Liver (tissue), 9 donors: Measurements from ENCODE around the gene CNKSR3. TPM values are rescaled to one million over a fixed set of nuclear protein-coding genes. Genes with fewer than 3 reads are reported as not detected.

ENCODE experiments used
- DNase-seq: peaks from one replicate; pipeline ENCODE4 v3.0.0-alpha.2; 2017; ENCODE audit warnings: low spot score
- H3K27ac ChIP-seq, 2 donors: one replicate each; pipeline ENCODE4 v1.7.0; 2013; ENCODE audit warnings: inconsistent platforms in 2 of 2, low read length in 2 of 2, control low read depth in 1 of 2, low read depth in 1 of 2, mild to moderate bottlenecking in 1 of 2
- H3K27me3 ChIP-seq, 4 donors: one replicate each; pipeline versions ENCODE4 v1.6.1 to v1.7.0; 2013; ENCODE audit warnings: low read length in 3 of 4, inconsistent platforms in 1 of 4, mild to moderate bottlenecking in 1 of 4, moderate library complexity in 1 of 4; ENCODE audit not compliant: control insufficient read depth in 4 of 4, insufficient read depth in 4 of 4
- H3K36me3 ChIP-seq, 4 donors: one replicate each; pipeline versions ENCODE4 v1.6.1 to v1.7.0; 2013; ENCODE audit warnings: low read length in 3 of 4, mild to moderate bottlenecking in 3 of 4, low read depth in 1 of 4, moderate library complexity in 1 of 4; ENCODE audit not compliant: control insufficient read depth in 4 of 4, insufficient read depth in 3 of 4
- H3K4me1 ChIP-seq, 4 donors: one replicate each; pipeline versions ENCODE4 v1.6.1 to v1.7.0; 2013; ENCODE audit warnings: low read length in 3 of 4, mild to moderate bottlenecking in 3 of 4, moderate library complexity in 1 of 4; ENCODE audit not compliant: control insufficient read depth in 4 of 4, insufficient read depth in 4 of 4
- H3K4me3 ChIP-seq, 3 donors: one replicate each; pipeline versions ENCODE4 v1.6.1 to v1.7.0; 2013; ENCODE audit warnings: low read length in 3 of 3, control low read depth in 1 of 3, low read depth in 1 of 3, mild to moderate bottlenecking in 1 of 3
- H3K9ac ChIP-seq, 2 donors: one replicate each; pipeline ENCODE4 v1.7.0; 2013; ENCODE audit warnings: low read length in 2 of 2, mild to moderate bottlenecking in 2 of 2, moderate library complexity in 2 of 2, control low read depth in 1 of 2, low read depth in 1 of 2
- H3K9me3 ChIP-seq, 4 donors: one replicate each; pipeline versions ENCODE4 v1.6.1 to v1.7.0; 2013; ENCODE audit warnings: low read length in 3 of 4; ENCODE audit not compliant: control insufficient read depth in 4 of 4
- EGR1 ChIP-seq, 2 donors: IDR thresholded peaks; 2 replicates each; pipeline ENCODE4 v1.6.1; 2016 to 2018; ENCODE audit warnings: antibody characterized with exemption in 2 of 2, low read depth in 2 of 2
- FOXA1 ChIP-seq: IDR thresholded peaks from 2 replicates; pipeline ENCODE4 v1.6.1; 2016; ENCODE audit warnings: antibody characterized with exemption
- FOXA2 ChIP-seq: IDR thresholded peaks from 2 replicates; pipeline ENCODE4 v1.6.1; 2016; ENCODE audit warnings: antibody characterized with exemption
- GABPA ChIP-seq, 2 donors: IDR thresholded peaks in 1 of 2; conservative IDR thresholded peaks in 1 of 2; 2 replicates each; pipeline ENCODE4 v1.6.1; 2016; ENCODE audit warnings: antibody characterized with exemption in 2 of 2, mild to moderate bottlenecking in 1 of 2, moderate library complexity in 1 of 2
- HNF4A ChIP-seq, 2 donors: conservative IDR thresholded peaks; 2 replicates each; pipeline ENCODE4 v1.6.1; 2016; ENCODE audit warnings: antibody characterized with exemption in 2 of 2, mild to moderate bottlenecking in 2 of 2
- HNF4G ChIP-seq: IDR thresholded peaks from 2 replicates; pipeline ENCODE4 v1.6.1; 2016; ENCODE audit warnings: antibody characterized with exemption
- JUND ChIP-seq, 2 donors: IDR thresholded peaks; 2 replicates each; pipeline ENCODE4 v1.6.1; 2016; ENCODE audit warnings: antibody characterized with exemption in 2 of 2
- NR2F2 ChIP-seq: IDR thresholded peaks from 2 replicates; pipeline ENCODE4 v1.6.1; 2016; ENCODE audit warnings: antibody characterized with exemption
- RAD21 ChIP-seq, 2 donors: IDR thresholded peaks; 2 replicates each; pipeline ENCODE4 v1.6.1; 2016; ENCODE audit warnings: antibody characterized with exemption in 2 of 2, mild to moderate bottlenecking in 2 of 2
- RXRA ChIP-seq, 2 donors: IDR thresholded peaks; 2 replicates each; pipeline ENCODE4 v1.6.1; 2017 to 2018; ENCODE audit warnings: antibody characterized with exemption in 2 of 2, mild to moderate bottlenecking in 1 of 2
- SP1 ChIP-seq: IDR thresholded peaks from 2 replicates; pipeline ENCODE4 v1.6.1; 2018; ENCODE audit warnings: antibody characterized with exemption, mild to moderate bottlenecking
- TAF1 ChIP-seq: conservative IDR thresholded peaks from 2 replicates; pipeline ENCODE4 v1.6.1; 2016; ENCODE audit warnings: antibody characterized with exemption, mild to moderate bottlenecking
- YY1 ChIP-seq: IDR thresholded peaks from 2 replicates; pipeline ENCODE4 v1.6.1; 2016; ENCODE audit warnings: antibody characterized with exemption, mild to moderate bottlenecking
- WGBS: extraction: QIAGEN DNeasy Blood & Tissue Kit; methylation state at CpG from one replicate; pipeline ENCODE4 v1.1.7; 2013; 5-methylcytosine and 5-hydroxymethylcytosine counted together
- polyA plus RNA-seq, 2 donors: library from polyadenylated mRNA; stranded (reverse) in 1 of 2; unstranded in 1 of 2; fragments of 200-250 nt in 1 of 2; fragments of >200 nt in 1 of 2; fragmentation: Nextera tagmentation in 1 of 2; extraction: Ambion mirVana in 1 of 2; gene quantifications; one replicate each; pipeline versions ENCODE4 v1.2.1 to v1.2.3, GENCODE V29; 2013 to 2015
- total RNA-seq, 2 donors: library from RNA; depleted of rRNA; stranded (reverse); fragments of >200 nt; gene quantifications; one replicate each; pipeline ENCODE4 v1.2.3, GENCODE V29; 2014
- TF ChIP-seq, protein P1 (sequence below): IDR thresholded peaks from 2 replicates; pipeline ENCODE4 v1.6.1; 2016; ENCODE audit warnings: antibody characterized with exemption
- TF ChIP-seq, protein P2 (sequence below): IDR thresholded peaks from 2 replicates; pipeline ENCODE4 v1.6.1; 2016; ENCODE audit warnings: antibody characterized with exemption
- TF ChIP-seq, protein P3 (sequence below): IDR thresholded peaks from 2 replicates; pipeline ENCODE4 v1.6.1; 2016; ENCODE audit warnings: antibody characterized with exemption
- TF ChIP-seq, protein P4 (sequence below): fragments of 150-350 bp; IDR thresholded peaks from 2 replicates; pipeline ENCODE4 v1.5.1; 2017; ENCODE audit warnings: improper control_type of control experiment, low read depth, low read length; ENCODE audit not compliant: missing input control
- TF ChIP-seq, protein P5 (sequence below): IDR thresholded peaks from 2 replicates; pipeline ENCODE4 v1.6.1; 2016; ENCODE audit warnings: antibody characterized with exemption, mild to moderate bottlenecking
- donor health status: healthy.
- donor health status: healthy.
- donor health status: healthy.
- donor health status: healthy.
- donor health status: healthy.

CNKSR3 gene
- total and polyA plus RNA-seq, 4 donors = 6.4 to 22.7 (median 15.0) TPM

DNA sequence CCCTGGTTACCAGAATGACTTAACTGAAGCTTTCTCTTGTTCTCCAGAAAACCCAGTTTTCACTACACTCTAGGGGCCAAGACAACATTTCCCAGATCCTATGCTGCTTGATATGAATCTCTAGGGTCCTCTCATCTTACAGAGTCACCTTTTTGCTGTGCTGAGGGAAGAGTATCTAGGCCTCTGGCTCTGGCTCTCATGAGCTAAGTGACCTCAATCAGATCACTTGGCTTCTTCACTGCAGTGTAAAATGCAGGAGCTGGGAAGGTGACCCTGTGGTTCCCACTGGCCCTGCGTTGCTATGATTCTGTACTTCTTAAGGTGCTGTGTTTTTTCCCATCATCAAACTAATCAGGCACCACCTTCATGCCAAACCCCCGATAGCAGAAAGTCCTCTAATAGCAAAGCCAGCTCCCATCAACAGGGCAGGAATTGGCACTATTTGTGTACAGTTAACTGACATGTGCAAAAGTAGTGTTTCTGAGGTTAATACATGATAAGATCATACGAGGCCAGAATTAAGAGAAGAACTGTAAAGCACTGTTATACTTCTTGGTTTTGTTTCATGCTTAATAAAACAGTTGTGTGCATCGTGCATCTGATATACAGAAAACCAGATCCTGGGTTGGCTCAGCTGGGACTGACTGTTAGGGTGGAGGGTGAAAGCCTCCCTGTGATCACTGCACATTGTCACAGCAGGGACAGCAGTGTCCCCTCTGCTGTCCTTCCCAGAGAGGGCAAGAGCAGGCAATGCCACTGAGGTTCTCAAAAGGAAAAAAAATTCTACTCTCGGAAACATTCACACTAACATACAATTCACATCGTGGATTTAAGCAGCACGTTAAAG is 46.7 kb downstream of the CNKSR3 start:
- WGBS = 78% methylated on average over 7 of the region's 7 CpGs
- TF ChIP-seq, protein P1, sequence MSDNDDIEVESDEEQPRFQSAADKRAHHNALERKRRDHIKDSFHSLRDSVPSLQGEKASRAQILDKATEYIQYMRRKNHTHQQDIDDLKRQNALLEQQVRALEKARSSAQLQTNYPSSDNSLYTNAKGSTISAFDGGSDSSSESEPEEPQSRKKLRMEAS = no peak
- TF ChIP-seq RXRA (IDR thresholded peaks at IDR 0.05) (no peak), NR2F2 (no peak), EGR1 (IDR thresholded peaks at IDR 0.05; ENCODE audit: low read depth in 2 of 2) (no peak), TAF1 (no peak), YY1 (no peak), HNF4G (no peak), GABPA (IDR thresholded peaks at IDR 0.05 in 1 of 2, conservative IDR thresholded peaks at IDR 0.05 in 1 of 2) (no peak), HNF4A (conservative IDR thresholded peaks at IDR 0.05) (no peak), FOXA2 (no peak), SP1 (no peak), JUND (IDR thresholded peaks at IDR 0.05) (no peak), RAD21 (IDR thresholded peaks at IDR 0.05) (no peak), FOXA1 (no peak)
- TF ChIP-seq, protein P2, sequence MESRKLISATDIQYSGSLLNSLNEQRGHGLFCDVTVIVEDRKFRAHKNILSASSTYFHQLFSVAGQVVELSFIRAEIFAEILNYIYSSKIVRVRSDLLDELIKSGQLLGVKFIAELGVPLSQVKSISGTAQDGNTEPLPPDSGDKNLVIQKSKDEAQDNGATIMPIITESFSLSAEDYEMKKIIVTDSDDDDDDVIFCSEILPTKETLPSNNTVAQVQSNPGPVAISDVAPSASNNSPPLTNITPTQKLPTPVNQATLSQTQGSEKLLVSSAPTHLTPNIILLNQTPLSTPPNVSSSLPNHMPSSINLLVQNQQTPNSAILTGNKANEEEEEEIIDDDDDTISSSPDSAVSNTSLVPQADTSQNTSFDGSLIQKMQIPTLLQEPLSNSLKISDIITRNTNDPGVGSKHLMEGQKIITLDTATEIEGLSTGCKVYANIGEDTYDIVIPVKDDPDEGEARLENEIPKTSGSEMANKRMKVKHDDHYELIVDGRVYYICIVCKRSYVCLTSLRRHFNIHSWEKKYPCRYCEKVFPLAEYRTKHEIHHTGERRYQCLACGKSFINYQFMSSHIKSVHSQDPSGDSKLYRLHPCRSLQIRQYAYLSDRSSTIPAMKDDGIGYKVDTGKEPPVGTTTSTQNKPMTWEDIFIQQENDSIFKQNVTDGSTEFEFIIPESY = no peak
- TF ChIP-seq, protein P3, sequence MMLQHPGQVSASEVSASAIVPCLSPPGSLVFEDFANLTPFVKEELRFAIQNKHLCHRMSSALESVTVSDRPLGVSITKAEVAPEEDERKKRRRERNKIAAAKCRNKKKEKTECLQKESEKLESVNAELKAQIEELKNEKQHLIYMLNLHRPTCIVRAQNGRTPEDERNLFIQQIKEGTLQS = no peak
- TF ChIP-seq, protein P4, sequence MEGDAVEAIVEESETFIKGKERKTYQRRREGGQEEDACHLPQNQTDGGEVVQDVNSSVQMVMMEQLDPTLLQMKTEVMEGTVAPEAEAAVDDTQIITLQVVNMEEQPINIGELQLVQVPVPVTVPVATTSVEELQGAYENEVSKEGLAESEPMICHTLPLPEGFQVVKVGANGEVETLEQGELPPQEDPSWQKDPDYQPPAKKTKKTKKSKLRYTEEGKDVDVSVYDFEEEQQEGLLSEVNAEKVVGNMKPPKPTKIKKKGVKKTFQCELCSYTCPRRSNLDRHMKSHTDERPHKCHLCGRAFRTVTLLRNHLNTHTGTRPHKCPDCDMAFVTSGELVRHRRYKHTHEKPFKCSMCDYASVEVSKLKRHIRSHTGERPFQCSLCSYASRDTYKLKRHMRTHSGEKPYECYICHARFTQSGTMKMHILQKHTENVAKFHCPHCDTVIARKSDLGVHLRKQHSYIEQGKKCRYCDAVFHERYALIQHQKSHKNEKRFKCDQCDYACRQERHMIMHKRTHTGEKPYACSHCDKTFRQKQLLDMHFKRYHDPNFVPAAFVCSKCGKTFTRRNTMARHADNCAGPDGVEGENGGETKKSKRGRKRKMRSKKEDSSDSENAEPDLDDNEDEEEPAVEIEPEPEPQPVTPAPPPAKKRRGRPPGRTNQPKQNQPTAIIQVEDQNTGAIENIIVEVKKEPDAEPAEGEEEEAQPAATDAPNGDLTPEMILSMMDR = no peak
- TF ChIP-seq, protein P5, sequence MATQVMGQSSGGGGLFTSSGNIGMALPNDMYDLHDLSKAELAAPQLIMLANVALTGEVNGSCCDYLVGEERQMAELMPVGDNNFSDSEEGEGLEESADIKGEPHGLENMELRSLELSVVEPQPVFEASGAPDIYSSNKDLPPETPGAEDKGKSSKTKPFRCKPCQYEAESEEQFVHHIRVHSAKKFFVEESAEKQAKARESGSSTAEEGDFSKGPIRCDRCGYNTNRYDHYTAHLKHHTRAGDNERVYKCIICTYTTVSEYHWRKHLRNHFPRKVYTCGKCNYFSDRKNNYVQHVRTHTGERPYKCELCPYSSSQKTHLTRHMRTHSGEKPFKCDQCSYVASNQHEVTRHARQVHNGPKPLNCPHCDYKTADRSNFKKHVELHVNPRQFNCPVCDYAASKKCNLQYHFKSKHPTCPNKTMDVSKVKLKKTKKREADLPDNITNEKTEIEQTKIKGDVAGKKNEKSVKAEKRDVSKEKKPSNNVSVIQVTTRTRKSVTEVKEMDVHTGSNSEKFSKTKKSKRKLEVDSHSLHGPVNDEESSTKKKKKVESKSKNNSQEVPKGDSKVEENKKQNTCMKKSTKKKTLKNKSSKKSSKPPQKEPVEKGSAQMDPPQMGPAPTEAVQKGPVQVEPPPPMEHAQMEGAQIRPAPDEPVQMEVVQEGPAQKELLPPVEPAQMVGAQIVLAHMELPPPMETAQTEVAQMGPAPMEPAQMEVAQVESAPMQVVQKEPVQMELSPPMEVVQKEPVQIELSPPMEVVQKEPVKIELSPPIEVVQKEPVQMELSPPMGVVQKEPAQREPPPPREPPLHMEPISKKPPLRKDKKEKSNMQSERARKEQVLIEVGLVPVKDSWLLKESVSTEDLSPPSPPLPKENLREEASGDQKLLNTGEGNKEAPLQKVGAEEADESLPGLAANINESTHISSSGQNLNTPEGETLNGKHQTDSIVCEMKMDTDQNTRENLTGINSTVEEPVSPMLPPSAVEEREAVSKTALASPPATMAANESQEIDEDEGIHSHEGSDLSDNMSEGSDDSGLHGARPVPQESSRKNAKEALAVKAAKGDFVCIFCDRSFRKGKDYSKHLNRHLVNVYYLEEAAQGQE = no peak

More for the DNA sequence above, 46.7 kb downstream of the CNKSR3 start:
- Histone ChIP-seq H3K36me3 (no peaks in the 10 kb centered on the region), H3K4me1 (peaks cover 12 to 28% (median 20%) of the 10 kb centered on the region in 4 donors), H3K4me3 (no peak overlapping the region), H3K27ac (no peak overlapping the region), H3K9me3 (no peaks in the 10 kb centered on the region), H3K27me3 (no peaks in the 10 kb centered on the region), H3K9ac (no peak overlapping the region)
- DNase-seq = no peak
